Fibroblast of pulmonary artery (primary cell): ENCODE results near the gene PAQR3.

ENCODE experiments used
- DNase-seq: peaks from one replicate; pipeline ENCODE4 v3.0.0-alpha.2; 2010; ENCODE audit warnings: low read depth
- H3K4me3 ChIP-seq: replicated peaks from 2 replicates; pipeline ENCODE4 v1.5.1; 2011; ENCODE audit warnings: low read depth, mild to moderate bottlenecking, control low read depth, low read length, moderate library complexity
- CTCF ChIP-seq: IDR thresholded peaks from 2 replicates; pipeline ENCODE4 v1.5.1; 2011; ENCODE audit warnings: mild to moderate bottlenecking, control low read depth, low read length, inconsistent platforms; ENCODE audit errors: missing control alignments

Gene PAQR3

GRCh38 chr4:78863991-78864390 is 75.2 kb downstream of the PAQR3 start:
- TF ChIP-seq CTCF = no peak
- no peak overlapping the region for H3K4me3 ChIP-seq

GRCh38 chr4:78863254-78863869 is 75.9 kb downstream of the PAQR3 start:
- DNase-seq = no peak
- H3K4me3 ChIP-seq = no peak overlapping the region
- no peak for TF ChIP-seq CTCF

More at GRCh38 chr4:78863991-78864390, 75.2 kb downstream of the PAQR3 start:
- DNase-seq = no peak

GRCh38 chr4:78862314-78862737 is 76.9 kb downstream of the PAQR3 start:
- TF ChIP-seq CTCF = no peak
- no peak overlapping the region for H3K4me3 ChIP-seq
- DNase-seq = no peak
